Adrenal gland (tissue), 5 donors: Measurements from ENCODE around the gene GDAP1L1.

Experiments used
- CTCF ChIP-seq, 6 experiments: fragments of 450-650 bp in 4 of 6; fragments of 200-600 bp in 2 of 6; sonication (generic) in 1 of 6; IDR thresholded peaks; 1 replicate in 5 of 6; 2 replicates in 1 of 6; pipeline versions ENCODE4 v1.5.1 to v1.8.0; 2016 to 2021; ENCODE audit warnings: antibody characterized with exemption in 6 of 6, mild to moderate bottlenecking in 2 of 6, moderate library complexity in 1 of 6
- POLR2A ChIP-seq, 2 donors: fragments of 450-650 bp; IDR thresholded peaks; one replicate each; pipeline ENCODE4 v1.6.1; 2017; ENCODE audit warnings: antibody characterized with exemption in 2 of 2, mild to moderate bottlenecking in 2 of 2, moderate library complexity in 1 of 2
- donor health status: DM: no; HTN: no; CAD: no.

- no peak for TF ChIP-seq CTCF (IDR thresholded peaks at IDR 0.05)
- no peak for TF ChIP-seq POLR2A (IDR thresholded peaks at IDR 0.05)
These were observed 55.6 kb downstream of the GDAP1L1 start for GRCh38 chr20:44302736-44303135.
